Panc1 (cell line): ENCODE measurements around the gene SERP2. TPM values are rescaled to one million over a fixed set of nuclear protein-coding genes. Genes with fewer than 3 reads are reported as not detected.

Source experiments
- ATAC-seq: fragments of 200-7000 bp; cut with Tn5 transposase; 2 replicates; pipeline ENCODE4 v1.9.1; 2020; ENCODE audit warnings: mild to moderate bottlenecking, moderate library complexity
- BruUV-seq: library from RNA; stranded (reverse); fragments of 400-500 nt; replicated peaks from 2 replicates; lab custom pipeline; 2021; lab: Mats Ljungman, UMichigan
- CTCF ChIA-PET: fragments of 300-600 bp; sonication (Branson Sonifier 250); formaldehyde crosslinking; loops from one replicate; lab custom pipeline; 2022; ENCODE audit warnings: antibody characterized with exemption; lab: Charles Lee
- POLR2A ChIA-PET: fragments of 300-600 bp; sonication (Branson Sonifier 250); formaldehyde crosslinking; loops from one replicate; lab custom pipeline; 2022; ENCODE audit warnings: antibody characterized with exemption; lab: Charles Lee
- DNase-seq: peaks from one replicate; pipeline ENCODE4 v3.0.0-alpha.2; 2010; ENCODE audit warnings: low read depth, low spot score
- H3K27ac ChIP-seq: 2 replicates; pipeline ENCODE4 v1.5.1; 2011; ENCODE audit warnings: mild to moderate bottlenecking, low read length, inconsistent platforms
- H3K27me3 ChIP-seq: fragments of 200-500 bp; sonication (Bioruptor generic); 2 replicates; pipeline ENCODE4 v1.6.0; 2014; ENCODE audit warnings: low read length, inconsistent platforms; ENCODE audit not compliant: control insufficient read depth, insufficient read depth
- H3K36me3 ChIP-seq: fragments of 200-500 bp; sonication (Bioruptor generic); 2 replicates; pipeline ENCODE4 v1.5.1; 2014; ENCODE audit warnings: inconsistent platforms, mild to moderate bottlenecking, low read length, moderate library complexity; ENCODE audit not compliant: control insufficient read depth, insufficient read depth
- H3K4me1 ChIP-seq: 2 replicates; pipeline ENCODE4 v1.5.1; 2011; ENCODE audit warnings: inconsistent platforms, mild to moderate bottlenecking, low read length, moderate library complexity; ENCODE audit not compliant: control insufficient read depth, insufficient read depth
- H3K4me3 ChIP-seq, 2 experiments: 2 replicates each; pipeline ENCODE4 v1.5.1; 2011 to 2012; ENCODE audit warnings: low read depth in 2 of 2, low read length in 2 of 2, mild to moderate bottlenecking in 2 of 2, inconsistent platforms in 1 of 2, moderate library complexity in 1 of 2
- H3K9me3 ChIP-seq: fragments of 200-500 bp; sonication (Bioruptor generic); 2 replicates; pipeline ENCODE4 v1.5.1; 2014; ENCODE audit warnings: low read depth, mild to moderate bottlenecking, inconsistent platforms, low read length, moderate library complexity; ENCODE audit not compliant: control insufficient read depth, insufficient read depth
- POLR2AphosphoS5 ChIP-seq: IDR thresholded peaks from 2 replicates; pipeline ENCODE4 v1.6.1; 2012; ENCODE audit warnings: mild to moderate bottlenecking, low read depth, low read length, moderate library complexity
- SIN3A ChIP-seq: IDR thresholded peaks from 2 replicates; pipeline ENCODE4 v1.6.1; 2012; ENCODE audit warnings: low read depth, mild to moderate bottlenecking, low read length, moderate library complexity, borderline replicate concordance; ENCODE audit not compliant: insufficient read depth
- TCF7L2 ChIP-seq: IDR thresholded peaks from 2 replicates; pipeline ENCODE4 v1.6.1; 2011; ENCODE audit warnings: mild to moderate bottlenecking, low read depth, low read length, inconsistent platforms
- in situ Hi-C: cut with HindIII; loops from 2 replicates; pipeline ENCODE4 v1.10.0; 2016; ENCODE audit warnings: low sequenced_read_pairs, low pct_unique_long_range_greater_than_20kb
- intact Hi-C: fragments of 100-400 bp; cut with micrococcal nuclease; formaldehyde crosslinking; loops from one replicate; pipeline ENCODE4 v1.10.0; 2022; ENCODE audit not compliant: unreplicated experiment
- total RNA-seq: library from RNA; stranded (reverse); gene quantifications from one replicate; pipeline ENCODE4 v1.2.1, GENCODE V29; 2021; ENCODE audit not compliant: unreplicated experiment
- TF ChIP-seq, protein P1 (sequence below), 2 experiments: IDR thresholded peaks; 2 replicates each; pipeline ENCODE4 v1.6.1; 2011 to 2012; ENCODE audit warnings: low read depth in 2 of 2, control low read depth in 1 of 2, low read length in 1 of 2, mild to moderate bottlenecking in 1 of 2, moderate library complexity in 1 of 2; ENCODE audit not compliant: insufficient read depth in 1 of 2
- TF ChIP-seq, protein P2 (sequence below): fragments of 450-650 bp; IDR thresholded peaks from 2 replicates; pipeline ENCODE4 v1.5.1; 2017; ENCODE audit warnings: mild to moderate bottlenecking

SERP2 gene
- total RNA-seq, 1 experiment from 2014 or later, result 0.18 TPM

DNA sequence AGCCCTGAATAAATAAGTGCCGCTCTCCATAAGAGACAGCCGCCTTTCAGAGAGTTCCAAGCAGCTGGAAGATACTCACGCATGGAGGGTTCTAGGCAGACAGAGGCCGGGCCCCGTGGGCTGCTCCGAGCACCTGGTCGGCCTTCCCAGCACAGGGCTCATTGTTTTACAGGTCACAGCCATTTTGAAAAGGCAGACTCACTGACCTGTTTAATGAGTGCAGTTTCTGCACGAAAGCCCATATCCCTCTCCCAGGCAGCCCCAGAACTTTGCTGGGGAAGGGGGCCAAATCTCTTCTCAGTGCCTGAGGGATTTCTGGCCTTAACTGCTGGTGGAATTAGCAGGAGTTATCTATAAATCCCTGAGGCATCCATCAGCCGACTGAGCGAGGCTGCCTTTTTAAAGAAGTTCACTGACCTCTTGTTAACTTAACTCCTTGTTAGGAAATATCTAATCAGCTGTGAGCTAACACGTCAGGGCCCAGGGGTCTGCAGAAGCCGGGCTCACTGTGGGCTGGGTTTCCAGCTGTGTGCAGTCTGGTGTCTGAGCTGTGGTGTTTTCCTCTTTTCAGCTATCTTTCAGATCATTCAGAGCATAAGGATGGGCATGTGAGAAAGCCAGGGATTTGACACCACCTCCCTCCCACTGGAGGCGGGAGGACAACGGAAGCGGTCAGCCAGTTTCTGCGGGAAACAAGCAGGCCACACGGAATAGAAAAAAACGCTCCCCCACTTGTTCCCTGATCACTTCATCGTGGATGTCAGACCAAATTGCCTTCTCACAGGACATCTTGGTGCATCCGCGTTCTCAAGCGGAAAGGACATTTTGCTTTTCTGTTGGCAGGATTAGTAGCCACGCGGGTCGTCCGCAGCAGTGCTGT is 23.3 kb downstream of the SERP2 start:
- Histone ChIP-seq H3K9me3 (no peaks in the 10 kb centered on the region), H3K4me1 (no peaks in the 10 kb centered on the region), H3K27ac (no peak overlapping the region), H3K27me3 (no peaks in the 10 kb centered on the region), H3K4me3 (no peak overlapping the region), H3K36me3 (no peaks in the 10 kb centered on the region)
- ChIA-PET POLR2A (no interaction called here), CTCF (no interaction called here)
- no peak for TF ChIP-seq TCF7L2
- TF ChIP-seq POLR2AphosphoS5, result no peak
- TF ChIP-seq, protein P1, sequence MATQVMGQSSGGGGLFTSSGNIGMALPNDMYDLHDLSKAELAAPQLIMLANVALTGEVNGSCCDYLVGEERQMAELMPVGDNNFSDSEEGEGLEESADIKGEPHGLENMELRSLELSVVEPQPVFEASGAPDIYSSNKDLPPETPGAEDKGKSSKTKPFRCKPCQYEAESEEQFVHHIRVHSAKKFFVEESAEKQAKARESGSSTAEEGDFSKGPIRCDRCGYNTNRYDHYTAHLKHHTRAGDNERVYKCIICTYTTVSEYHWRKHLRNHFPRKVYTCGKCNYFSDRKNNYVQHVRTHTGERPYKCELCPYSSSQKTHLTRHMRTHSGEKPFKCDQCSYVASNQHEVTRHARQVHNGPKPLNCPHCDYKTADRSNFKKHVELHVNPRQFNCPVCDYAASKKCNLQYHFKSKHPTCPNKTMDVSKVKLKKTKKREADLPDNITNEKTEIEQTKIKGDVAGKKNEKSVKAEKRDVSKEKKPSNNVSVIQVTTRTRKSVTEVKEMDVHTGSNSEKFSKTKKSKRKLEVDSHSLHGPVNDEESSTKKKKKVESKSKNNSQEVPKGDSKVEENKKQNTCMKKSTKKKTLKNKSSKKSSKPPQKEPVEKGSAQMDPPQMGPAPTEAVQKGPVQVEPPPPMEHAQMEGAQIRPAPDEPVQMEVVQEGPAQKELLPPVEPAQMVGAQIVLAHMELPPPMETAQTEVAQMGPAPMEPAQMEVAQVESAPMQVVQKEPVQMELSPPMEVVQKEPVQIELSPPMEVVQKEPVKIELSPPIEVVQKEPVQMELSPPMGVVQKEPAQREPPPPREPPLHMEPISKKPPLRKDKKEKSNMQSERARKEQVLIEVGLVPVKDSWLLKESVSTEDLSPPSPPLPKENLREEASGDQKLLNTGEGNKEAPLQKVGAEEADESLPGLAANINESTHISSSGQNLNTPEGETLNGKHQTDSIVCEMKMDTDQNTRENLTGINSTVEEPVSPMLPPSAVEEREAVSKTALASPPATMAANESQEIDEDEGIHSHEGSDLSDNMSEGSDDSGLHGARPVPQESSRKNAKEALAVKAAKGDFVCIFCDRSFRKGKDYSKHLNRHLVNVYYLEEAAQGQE (IDR thresholded peaks at IDR 0.05; ENCODE audit: insufficient read depth in 1 of 2, low read depth in 2 of 2, low read length in 1 of 2), result no peak
- TF ChIP-seq, protein P2, sequence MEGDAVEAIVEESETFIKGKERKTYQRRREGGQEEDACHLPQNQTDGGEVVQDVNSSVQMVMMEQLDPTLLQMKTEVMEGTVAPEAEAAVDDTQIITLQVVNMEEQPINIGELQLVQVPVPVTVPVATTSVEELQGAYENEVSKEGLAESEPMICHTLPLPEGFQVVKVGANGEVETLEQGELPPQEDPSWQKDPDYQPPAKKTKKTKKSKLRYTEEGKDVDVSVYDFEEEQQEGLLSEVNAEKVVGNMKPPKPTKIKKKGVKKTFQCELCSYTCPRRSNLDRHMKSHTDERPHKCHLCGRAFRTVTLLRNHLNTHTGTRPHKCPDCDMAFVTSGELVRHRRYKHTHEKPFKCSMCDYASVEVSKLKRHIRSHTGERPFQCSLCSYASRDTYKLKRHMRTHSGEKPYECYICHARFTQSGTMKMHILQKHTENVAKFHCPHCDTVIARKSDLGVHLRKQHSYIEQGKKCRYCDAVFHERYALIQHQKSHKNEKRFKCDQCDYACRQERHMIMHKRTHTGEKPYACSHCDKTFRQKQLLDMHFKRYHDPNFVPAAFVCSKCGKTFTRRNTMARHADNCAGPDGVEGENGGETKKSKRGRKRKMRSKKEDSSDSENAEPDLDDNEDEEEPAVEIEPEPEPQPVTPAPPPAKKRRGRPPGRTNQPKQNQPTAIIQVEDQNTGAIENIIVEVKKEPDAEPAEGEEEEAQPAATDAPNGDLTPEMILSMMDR, result no peak
- TF ChIP-seq SIN3A, result no peak
- ATAC-seq (no peak), DNase-seq (no peak)
- no TSS peak for BruUV-seq
- in situ Hi-C loops, result no loop called here
- intact Hi-C loops, result no loop called here

DNA sequence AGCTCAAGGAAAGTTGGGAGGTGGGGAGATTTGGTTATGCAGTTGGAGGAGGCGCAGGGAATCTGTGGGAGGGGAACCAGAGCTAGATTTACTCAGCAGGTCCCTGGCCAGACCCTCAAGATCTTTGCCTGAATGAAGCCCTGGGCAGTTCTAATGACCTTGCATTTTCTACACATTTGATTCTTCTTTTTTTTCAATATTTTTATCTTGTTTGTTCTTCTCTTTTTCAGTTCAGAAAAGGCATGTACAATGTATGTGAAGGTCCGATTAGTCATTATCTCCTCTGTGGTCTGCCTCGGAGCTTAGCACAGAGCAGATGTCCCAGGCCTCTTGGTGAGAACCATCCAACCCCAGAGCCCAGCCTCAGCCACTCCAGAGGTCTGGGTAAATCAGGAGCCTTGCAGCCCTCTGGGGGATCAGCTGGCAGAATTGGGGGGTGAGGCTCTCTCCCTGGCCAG is 24.2 kb downstream of the SERP2 start:
- TF ChIP-seq, protein P2, result no peak
- TF ChIP-seq POLR2AphosphoS5, result no peak
- no peaks in the 10 kb centered on the region for H3K9me3 ChIP-seq
- H3K27ac ChIP-seq, result no peak overlapping the region
- in situ Hi-C loops, result no loop called here
- ATAC-seq, result no peak
- no peak overlapping the region for H3K4me3 ChIP-seq
- POLR2A ChIA-PET, result no interaction called here
- no TSS peak for BruUV-seq
- CTCF ChIA-PET, result no interaction called here
- intact Hi-C loops, result no loop called here
- no peaks in the 10 kb centered on the region for H3K4me1 ChIP-seq
- H3K36me3 ChIP-seq, result no peaks in the 10 kb centered on the region
- no peak for DNase-seq
- H3K27me3 ChIP-seq, result no peaks in the 10 kb centered on the region
